IMR-90 (cell line): ENCODE results near the gene KDM1B. TPM values are rescaled to one million over a fixed set of nuclear protein-coding genes. Genes with fewer than 3 reads are reported as not detected.

ENCODE experiments used
- ATAC-seq: fragments of 200-7000 bp; cut with Tn5 transposase; 2 replicates; pipeline ENCODE4 v1.9.1; 2020; ENCODE audit warnings: low read depth, mild to moderate bottlenecking, moderate library complexity
- BruUV-seq: library from RNA; stranded (reverse); fragments of 400-500 nt; replicated peaks from 2 replicates; lab custom pipeline; 2021; lab: Mats Ljungman, UMichigan
- CTCF ChIA-PET: fragments of 300-600 bp; formaldehyde crosslinking; extraction: SDS; loops from one replicate; lab custom pipeline; 2021; ENCODE audit warnings: antibody characterized with exemption; lab: Yijun Ruan, JAX
- POLR2A ChIA-PET: fragments of 300-600 bp; sonication (Branson Sonifier 250); formaldehyde crosslinking; loops from one replicate; lab custom pipeline; 2022; ENCODE audit warnings: antibody characterized with exemption; ENCODE audit not compliant: unreplicated experiment; lab: Charles Lee
- DNase-seq: peaks from one replicate; pipeline ENCODE4 v3.0.0; 2013
- H2AFZ ChIP-seq: replicated peaks from 2 replicates; pipeline ENCODE3; 2013; ENCODE audit warnings: low read length, mild to moderate bottlenecking; ENCODE audit not compliant: poor library complexity
- H2AK5ac ChIP-seq: 2 replicates; pipeline ENCODE4 v1.6.1; 2013; ENCODE audit warnings: low read depth, low read length, inconsistent platforms
- H2AK9ac ChIP-seq: replicated peaks from 2 replicates; pipeline ENCODE3; 2013; ENCODE audit warnings: mild to moderate bottlenecking, low read depth, low read length, moderate library complexity; ENCODE audit not compliant: poor library complexity
- H2BK120ac ChIP-seq: 2 replicates; pipeline ENCODE4 v1.6.1; 2013; ENCODE audit warnings: low read depth, low read length, inconsistent platforms
- H2BK15ac ChIP-seq: 3 replicates; pipeline ENCODE4 v1.6.1; 2013; ENCODE audit warnings: low read depth, low read length, inconsistent platforms
- H2BK20ac ChIP-seq: 2 replicates; pipeline ENCODE4 v1.6.1; 2013; ENCODE audit warnings: low read depth, mild to moderate bottlenecking, inconsistent platforms, low read length, moderate library complexity
- H2BK5ac ChIP-seq: 2 replicates; pipeline ENCODE4 v1.6.1; 2013; ENCODE audit warnings: mild to moderate bottlenecking, low read depth, low read length, inconsistent platforms; ENCODE audit not compliant: poor library complexity, severe bottlenecking
- H3K14ac ChIP-seq: replicated peaks from 2 replicates; pipeline ENCODE4 v1.6.1; 2013; ENCODE audit warnings: low read depth, low read length, inconsistent platforms
- H3K18ac ChIP-seq: 2 replicates; pipeline ENCODE4 v1.6.1; 2013; ENCODE audit warnings: low read depth, low read length, control low read depth
- H3K23ac ChIP-seq: 2 replicates; pipeline ENCODE4 v1.6.1; 2013; ENCODE audit warnings: low read depth, low read length, inconsistent platforms
- H3K27ac ChIP-seq: 2 replicates; pipeline ENCODE4 v1.5.1; 2013; ENCODE audit warnings: mild to moderate bottlenecking, control low read depth, low read length; ENCODE audit not compliant: insufficient read depth
- H3K27me3 ChIP-seq: 2 replicates; pipeline ENCODE4 v1.6.1; 2013; ENCODE audit warnings: low read length; ENCODE audit not compliant: control insufficient read depth, insufficient read depth
- H3K36me3 ChIP-seq: 2 replicates; pipeline ENCODE4 v1.6.1; 2013; ENCODE audit warnings: low read length, mixed read lengths; ENCODE audit not compliant: control insufficient read depth, insufficient read depth
- H3K4ac ChIP-seq: 2 replicates; pipeline ENCODE4 v1.6.1; 2013; ENCODE audit warnings: low read depth, low read length, inconsistent platforms
- H3K4me1 ChIP-seq: 2 replicates; pipeline ENCODE4 v1.6.1; 2013; ENCODE audit warnings: low read length, mixed read lengths; ENCODE audit not compliant: control insufficient read depth, insufficient read depth
- H3K4me2 ChIP-seq: 2 replicates; pipeline ENCODE4 v1.6.1; 2013; ENCODE audit warnings: low read depth, mild to moderate bottlenecking, control low read depth, low read length, moderate library complexity
- H3K4me3 ChIP-seq: 2 replicates; pipeline ENCODE4 v1.5.1; 2013; ENCODE audit warnings: low read depth, mild to moderate bottlenecking, control low read depth, low read length, moderate library complexity; ENCODE audit not compliant: insufficient read depth
- H3K56ac ChIP-seq: 2 replicates; pipeline ENCODE4 v1.6.1; 2013; ENCODE audit warnings: low read length, inconsistent platforms; ENCODE audit not compliant: insufficient read depth; ENCODE audit errors: extremely low read depth
- H3K79me1 ChIP-seq, 2 experiments: 2 replicates each; pipeline ENCODE4 v1.6.1; 2013; ENCODE audit warnings: low read length in 2 of 2, inconsistent platforms in 1 of 2, low read depth in 1 of 2
- H3K9ac ChIP-seq: 2 replicates; pipeline ENCODE4 v1.6.1; 2013; ENCODE audit warnings: low read depth, low read length, control low read depth
- H3K9me1 ChIP-seq: 2 replicates; pipeline ENCODE4 v1.6.1; 2013; ENCODE audit warnings: low read length, inconsistent platforms; ENCODE audit not compliant: insufficient read depth
- H3K9me3 ChIP-seq: 2 replicates; pipeline ENCODE4 v1.6.1; 2013; ENCODE audit warnings: low read length; ENCODE audit not compliant: control insufficient read depth, insufficient read depth
- H4K20me1 ChIP-seq: 2 replicates; pipeline ENCODE4 v1.6.1; 2013; ENCODE audit warnings: low read length, inconsistent platforms; ENCODE audit not compliant: insufficient read depth
- H4K5ac ChIP-seq: 2 replicates; pipeline ENCODE4 v1.6.1; 2013; ENCODE audit warnings: mild to moderate bottlenecking, low read depth, low read length, control low read depth
- H4K8ac ChIP-seq, 2 experiments: 2 replicates each; pipeline ENCODE4 v1.6.1; 2013; ENCODE audit warnings: low read depth in 2 of 2, low read length in 2 of 2, control low read depth in 1 of 2, inconsistent platforms in 1 of 2
- H4K91ac ChIP-seq: 2 replicates; pipeline ENCODE4 v1.6.1; 2013; ENCODE audit warnings: low read depth, low read length, inconsistent platforms; ENCODE audit not compliant: insufficient read depth
- CEBPB ChIP-seq: IDR thresholded peaks from 2 replicates; pipeline ENCODE4 v1.6.1; 2012; ENCODE audit warnings: low read depth, low read length, improper control_type of control experiment
- CTCF ChIP-seq: conservative IDR thresholded peaks from 2 replicates; pipeline ENCODE4 v1.5.1; 2012; ENCODE audit warnings: mild to moderate bottlenecking, low read depth, low read length, improper control_type of control experiment
- FOS ChIP-seq: fragments of 150-350 bp; IDR thresholded peaks from 2 replicates; pipeline ENCODE4 v1.6.1; 2016; ENCODE audit warnings: low read depth, low read length
- POLR2A ChIP-seq: IDR thresholded peaks from 2 replicates; pipeline ENCODE4 v1.6.1; 2012; ENCODE audit warnings: mild to moderate bottlenecking, low read depth, low read length
- RCOR1 ChIP-seq: IDR thresholded peaks from 2 replicates; pipeline ENCODE4 v1.6.1; 2012; ENCODE audit warnings: mild to moderate bottlenecking, low read length, improper control_type of control experiment; ENCODE audit not compliant: insufficient replicate concordance
- RFX5 ChIP-seq: IDR thresholded peaks from 2 replicates; pipeline ENCODE4 v1.8.0; 2012; ENCODE audit warnings: low read depth, mild to moderate bottlenecking, low read length, moderate library complexity
- WGBS, 2 experiments: methylation state at CpG; one replicate each; pipeline versions ENCODE4 v1.1.5 to v1.1.7; 2013; ENCODE audit warnings: missing lambda C conversion rate in 2 of 2; ENCODE audit not compliant: insufficient read length in 1 of 2; ENCODE audit errors: extremely low coverage in 2 of 2; 5-methylcytosine and 5-hydroxymethylcytosine counted together
- dilution Hi-C: fragments of 300-500 bp; cut with HindIII; formaldehyde crosslinking; loops from one replicate; pipeline ENCODE4 v1.14.3; 2018; ENCODE audit warnings: low sequenced_read_pairs; ENCODE audit not compliant: unreplicated experiment
- in situ Hi-C: fragments of 300-500 bp; cut with MboI; formaldehyde crosslinking; loops from 3 replicates; pipeline ENCODE4 v1.14.3; 2019; ENCODE audit warnings: low sequenced_read_pairs, inconsistent platforms, mixed read lengths
- intact Hi-C: fragments of 100-400 bp; cut with micrococcal nuclease; formaldehyde crosslinking; loops from 2 replicates; pipeline ENCODE4 v1.10.0; 2022
- polyA plus RNA-seq, 3 experiments: library from polyadenylated mRNA; depleted of rRNA; stranded (reverse); fragments of >200 nt; gene quantifications; 2 replicates each; pipeline ENCODE4 v1.2.3, GENCODE V29; 2012; ENCODE audit warnings: low replicate concordance in 1 of 3
- total RNA-seq: library from RNA; depleted of rRNA; stranded (reverse); fragments of >200 nt; gene quantifications from 2 replicates; pipeline ENCODE4 v1.2.3, GENCODE V29; 2012

KDM1B gene
- total and polyA plus RNA-seq, 2 of the 4 experiments (the other 2 are of a cell fraction), result 13.2 to 16.7 TPM

DNA sequence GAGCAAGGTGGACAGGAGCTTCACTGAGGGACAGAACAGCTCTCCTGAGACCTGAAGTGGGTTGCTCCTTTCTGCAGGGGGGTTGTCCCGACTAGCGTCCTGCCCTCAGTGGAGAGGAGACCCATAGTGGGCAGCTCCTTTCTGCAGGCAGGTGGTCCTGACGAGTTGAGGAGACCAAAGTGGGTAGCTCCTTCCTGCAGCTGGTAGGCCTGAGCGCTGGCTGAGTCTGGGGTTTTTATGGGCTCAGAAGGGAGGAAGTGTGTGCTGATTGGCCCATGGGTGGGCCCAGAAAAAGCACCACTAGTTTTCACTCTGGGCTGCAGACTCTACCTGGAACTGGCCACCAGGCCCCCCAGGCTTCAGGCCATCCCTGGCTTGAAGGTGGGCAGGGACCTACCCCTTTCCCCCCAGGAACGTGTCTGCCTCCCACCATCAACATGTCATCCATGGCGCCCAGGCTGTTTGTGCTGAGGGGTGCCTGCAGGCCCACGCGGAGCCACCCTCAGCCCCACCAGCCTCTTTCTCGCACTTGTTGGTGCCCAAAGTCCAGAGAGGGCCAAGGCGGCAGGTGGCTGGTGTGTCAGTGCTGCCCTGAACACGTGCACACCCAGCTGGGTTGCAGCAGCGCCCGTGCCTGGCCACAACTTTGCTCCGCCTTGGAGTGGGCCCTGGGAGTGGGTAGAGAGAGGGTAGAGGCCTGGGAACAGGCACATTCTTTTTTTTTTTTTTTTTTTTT lies 110.7 kb downstream of the KDM1B start:
- ATAC-seq (no peak), DNase-seq (no peak)
- 0 out of 2 replicates have a peak overlapping the region, but pooled peaks have one; percentile 6 for H3K4ac ChIP-seq
- no peak overlapping the region for H2BK120ac ChIP-seq
- no peak overlapping the region for H4K91ac ChIP-seq
- H2AK9ac ChIP-seq, result no peak overlapping the region
- H3K4me1 ChIP-seq, result peaks cover 10% of the 10 kb centered on the region
- no peak overlapping the region for H2BK20ac ChIP-seq
- peak overlapping the region in 1 of 2 experiments; percentile 35; a peak in 1 of 4 replicates for H4K8ac ChIP-seq
- TF ChIP-seq FOS, result no peak
- no peak for TF ChIP-seq RFX5
- TF ChIP-seq CEBPB, result no peak
- no peak for TF ChIP-seq RCOR1
- no peak for TF ChIP-seq POLR2A
- TF ChIP-seq CTCF, result no peak
- H3K18ac ChIP-seq, result no peak overlapping the region
- H3K79me1 ChIP-seq, result peaks cover 0 to 14% of the 10 kb centered on the region in 2 experiments; a peak in 1 of 4 replicates
- H3K23ac ChIP-seq, result no peak overlapping the region
- H3K36me3 ChIP-seq, result peaks cover 3% of the 10 kb centered on the region; the same call in 1 of the 2 replicates
- H3K4me2 ChIP-seq, result no peak overlapping the region
- WGBS, 2 experiments, result 95% methylated on average over 4 of the region's 14 CpGs; no CpG with 5 or more reads in 1 of the 2 experiments
- no peak overlapping the region for H3K27ac ChIP-seq
- H3K9ac ChIP-seq, result no peak overlapping the region
- no peak overlapping the region for H4K5ac ChIP-seq
- in situ Hi-C loops (no loop called here), intact Hi-C loops (loop anchor here (2.0 to 10.0 kb wide), 2 partner anchors 43 to 281 kb away; partner anchors contain the start of gene KIF13A), dilution Hi-C loops (no loop called here)
- H3K9me3 ChIP-seq, result no peaks in the 10 kb centered on the region; the same call in 1 of the 2 replicates
- H2AFZ ChIP-seq, result peak overlapping the region; percentile 9
- no TSS peak for BruUV-seq
- ChIA-PET POLR2A (no interaction called here), CTCF (no interaction called here)
- H3K4me3 ChIP-seq, result no peak overlapping the region
- peaks cover 19% of the 10 kb centered on the region for H4K20me1 ChIP-seq
- peak overlapping the region; percentile 54 for H2AK5ac ChIP-seq
- no peak overlapping the region for H2BK5ac ChIP-seq
- no peaks in the 10 kb centered on the region; the same call in 1 of the 2 replicates for H3K27me3 ChIP-seq
- no peak overlapping the region for H3K56ac ChIP-seq
- H3K9me1 ChIP-seq, result no peaks in the 10 kb centered on the region; the same call in 1 of the 2 replicates
- H2BK15ac ChIP-seq, result 0 out of 3 replicates have a peak overlapping the region, but pooled peaks have one; percentile 54
- no peak overlapping the region for H3K14ac ChIP-seq
